Measurements from ENCODE around the gene ABCA5. TPM values are rescaled to one million over a fixed set of nuclear protein-coding genes. Genes with fewer than 3 reads are reported as not detected.

The ABCA5 gene
- 2.0 to 2.9 TPM (median 2.4 TPM) in 5 replicates for total RNA-seq (2022; extraction: Qiagen RNA extraction)

GRCh38 chr17:69327060-69327831 is at the start of gene ABCA5:
Gene ABCA5, minus strand, starts transcription at chr17:69327133. Its CDS starts 12,718 bp downstream, at chr17:69314415.

GRCh38 chr17:69228576-69228975 is 98.4 kb downstream of the ABCA5 start, which contains the start of gene ABCA10:
Gene ABCA10, minus strand, starts transcription at chr17:69228824. Its CDS starts 3,466 bp downstream, at chr17:69225358.

Other genes with a start within 250 kb of the ABCA5 start
- gene ABCA6, start 185.2 kb downstream of the ABCA5 start, total RNA-seq (2022; extraction: Qiagen RNA extraction): 0.03 to 0.16 TPM in 2 of 5 replicates, not detected in the others
- gene ABCA10, start 98.3 kb downstream of the ABCA5 start, total RNA-seq (2022; extraction: Qiagen RNA extraction): 0.03 to 0.16 TPM (median 0.07 TPM) in 5 replicates
- 5.7 to 7.2 TPM (median 6.5 TPM) in 5 replicates for gene MAP2K6, start 87.6 kb upstream of the ABCA5 start, total RNA-seq (2022; extraction: Qiagen RNA extraction)

Data from A549 treated with Hydrocortisone at 1 μM for 4 hours (cell line).